Bronchial epithelial cell (primary cell): ENCODE data around the gene MYOM3. TPM values are rescaled to one million over a fixed set of nuclear protein-coding genes. Genes with fewer than 3 reads are reported as not detected.

ENCODE experiments used
- DNase-seq: peaks from one replicate; pipeline ENCODE4 v3.0.0-alpha.2; 2010; ENCODE audit warnings: low read depth
- FAIRE-seq: peaks from 2 replicates; lab custom pipeline; 2011; peaks lifted over from hg19 to GRCh38; lab: Jason Lieb, UNC
- H3K27me3 ChIP-seq: 2 replicates; pipeline ENCODE4 v1.5.1; 2011; ENCODE audit warnings: low read length; ENCODE audit not compliant: control insufficient read depth, insufficient read depth
- H3K36me3 ChIP-seq: 2 replicates; pipeline ENCODE4 v1.5.1; 2011; ENCODE audit warnings: low read length; ENCODE audit not compliant: control insufficient read depth, insufficient read depth
- H3K4me3 ChIP-seq: 2 replicates; pipeline ENCODE4 v1.5.1; 2011; ENCODE audit warnings: mild to moderate bottlenecking, low read depth, low read length, control low read depth
- CTCF ChIP-seq: IDR thresholded peaks from 2 replicates; pipeline ENCODE4 v1.5.1; 2011; ENCODE audit warnings: mild to moderate bottlenecking, moderate library complexity, low read length, control low read depth, inconsistent platforms; ENCODE audit not compliant: insufficient read depth, severe bottlenecking
- total RNA-seq: library from RNA; depleted of rRNA; stranded (reverse); fragments of >200 nt; gene quantifications from 2 replicates; pipeline ENCODE4 v1.2.1, GENCODE V29; 2014

The MYOM3 gene
- total RNA-seq, 1 donor from 2014 or later, result under 0.01 TPM

GRCh38 chr1:24105368-24106160, 6.4 kb downstream of the MYOM3 start:
- H3K27me3 ChIP-seq, result no peaks in the 10 kb centered on the region
- H3K36me3 ChIP-seq, result no peaks in the 10 kb centered on the region
- TF ChIP-seq CTCF, result no peak
- H3K4me3 ChIP-seq, result no peak overlapping the region
- DNase-seq (no peak), FAIRE-seq (no peak)

GRCh38 chr1:24104854-24105253, 7.1 kb downstream of the MYOM3 start:
- no peak for DNase-seq
- no peak for TF ChIP-seq CTCF
- H3K27me3 ChIP-seq, result no peaks in the 10 kb centered on the region
- H3K36me3 ChIP-seq, result no peaks in the 10 kb centered on the region
- no peak for FAIRE-seq
- H3K4me3 ChIP-seq, result no peak overlapping the region

GRCh38 chr1:24103879-24104278, 8.1 kb downstream of the MYOM3 start:
- H3K4me3 ChIP-seq, result no peak overlapping the region
- TF ChIP-seq CTCF, result no peak
- DNase-seq, result no peak
- H3K27me3 ChIP-seq, result no peaks in the 10 kb centered on the region
- no peak for FAIRE-seq
- H3K36me3 ChIP-seq, result no peaks in the 10 kb centered on the region

- Histone ChIP-seq H3K36me3 (no peaks in the 10 kb centered on the region), H3K27me3 (no peaks in the 10 kb centered on the region), H3K4me3 (no peak overlapping the region)
- no peak for DNase-seq
- FAIRE-seq, result no peak
- TF ChIP-seq CTCF, result no peak
Observed at GRCh38 chr1:24103408-24103807, 8.5 kb downstream of the MYOM3 start.

GRCh38 chr1:24102961-24103360, 9.0 kb downstream of the MYOM3 start:
- no peak for FAIRE-seq
- DNase-seq, result no peak
- H3K36me3 ChIP-seq, result no peaks in the 10 kb centered on the region
- no peak for TF ChIP-seq CTCF
- no peak overlapping the region for H3K4me3 ChIP-seq
- H3K27me3 ChIP-seq, result no peaks in the 10 kb centered on the region
